Mammary epithelial cell (primary cell): Measurements from ENCODE around the gene TVP23B.
"Not testable (repeated sequence)": the region's sequence is repeated elsewhere in the genome, so short reads cannot be mapped to it uniquely, and the experiment has no call there.

Experiments used
- EZH2 ChIP-seq: IDR thresholded peaks from 2 replicates; pipeline ENCODE4 v1.6.1; 2012; ENCODE audit warnings: low read length, inconsistent platforms, borderline replicate concordance
- TF ChIP-seq, protein P1 (sequence below), 2 donors: IDR thresholded peaks in 1 of 2; conservative IDR thresholded peaks in 1 of 2; 2 replicates each; pipeline ENCODE4 v1.5.1; 2011 to 2012; ENCODE audit warnings: inconsistent platforms in 2 of 2, low read length in 2 of 2, mild to moderate bottlenecking in 2 of 2, control low read depth in 1 of 2, low read depth in 1 of 2; ENCODE audit not compliant: insufficient read depth in 1 of 2; ENCODE audit errors: extremely low read depth in 1 of 2

DNA sequence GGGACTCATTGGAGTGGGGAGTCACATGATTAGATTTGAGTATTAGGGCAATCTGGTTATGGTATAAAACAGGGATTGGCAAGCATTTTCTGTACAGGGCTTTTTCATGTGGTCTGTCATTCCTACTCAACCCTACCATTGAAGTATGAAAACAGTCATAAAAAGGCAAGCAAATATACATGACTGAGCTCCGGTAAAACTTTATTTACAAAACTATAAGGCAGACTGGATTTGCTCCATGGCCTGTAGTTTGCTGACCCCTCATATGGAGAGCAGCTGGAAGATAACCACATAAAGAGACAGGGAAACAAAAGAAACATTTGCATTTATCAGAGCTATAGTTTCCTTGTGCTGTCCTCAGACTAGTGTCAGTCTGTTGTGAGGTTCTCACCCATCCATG is 46.6 kb downstream of the TVP23B start:
- TF ChIP-seq, protein P1, sequence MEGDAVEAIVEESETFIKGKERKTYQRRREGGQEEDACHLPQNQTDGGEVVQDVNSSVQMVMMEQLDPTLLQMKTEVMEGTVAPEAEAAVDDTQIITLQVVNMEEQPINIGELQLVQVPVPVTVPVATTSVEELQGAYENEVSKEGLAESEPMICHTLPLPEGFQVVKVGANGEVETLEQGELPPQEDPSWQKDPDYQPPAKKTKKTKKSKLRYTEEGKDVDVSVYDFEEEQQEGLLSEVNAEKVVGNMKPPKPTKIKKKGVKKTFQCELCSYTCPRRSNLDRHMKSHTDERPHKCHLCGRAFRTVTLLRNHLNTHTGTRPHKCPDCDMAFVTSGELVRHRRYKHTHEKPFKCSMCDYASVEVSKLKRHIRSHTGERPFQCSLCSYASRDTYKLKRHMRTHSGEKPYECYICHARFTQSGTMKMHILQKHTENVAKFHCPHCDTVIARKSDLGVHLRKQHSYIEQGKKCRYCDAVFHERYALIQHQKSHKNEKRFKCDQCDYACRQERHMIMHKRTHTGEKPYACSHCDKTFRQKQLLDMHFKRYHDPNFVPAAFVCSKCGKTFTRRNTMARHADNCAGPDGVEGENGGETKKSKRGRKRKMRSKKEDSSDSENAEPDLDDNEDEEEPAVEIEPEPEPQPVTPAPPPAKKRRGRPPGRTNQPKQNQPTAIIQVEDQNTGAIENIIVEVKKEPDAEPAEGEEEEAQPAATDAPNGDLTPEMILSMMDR (conservative IDR thresholded peaks at IDR 0.05 in 1 of 2, IDR thresholded peaks at IDR 0.05 in 1 of 2; ENCODE audit: extremely low read depth in 1 of 2, insufficient read depth in 1 of 2, low read depth in 1 of 2, low read length in 2 of 2) = not testable (repeated sequence)
- TF ChIP-seq EZH2 = not testable (repeated sequence)
